H54 (cell line): ENCODE results near the gene GRIK4.
"Not testable (repeated sequence)": the region's sequence is repeated elsewhere in the genome, so short reads cannot be mapped to it uniquely, and the experiment has no call there.

Experiments
- DNase-seq: peaks from one replicate; pipeline ENCODE4 v3.0.0; 2011; ENCODE audit warnings: low spot score, mixed read lengths; ENCODE audit not compliant: insufficient read length
- FAIRE-seq: peaks from 3 replicates; lab custom pipeline; 2011; peaks lifted over from hg19 to GRCh38; lab: Jason Lieb, UNC
- POLR2A ChIP-seq: IDR thresholded peaks from 2 replicates; pipeline ENCODE4 v1.6.1; 2011; ENCODE audit warnings: low read depth, mild to moderate bottlenecking, low read length

Gene GRIK4

DNA sequence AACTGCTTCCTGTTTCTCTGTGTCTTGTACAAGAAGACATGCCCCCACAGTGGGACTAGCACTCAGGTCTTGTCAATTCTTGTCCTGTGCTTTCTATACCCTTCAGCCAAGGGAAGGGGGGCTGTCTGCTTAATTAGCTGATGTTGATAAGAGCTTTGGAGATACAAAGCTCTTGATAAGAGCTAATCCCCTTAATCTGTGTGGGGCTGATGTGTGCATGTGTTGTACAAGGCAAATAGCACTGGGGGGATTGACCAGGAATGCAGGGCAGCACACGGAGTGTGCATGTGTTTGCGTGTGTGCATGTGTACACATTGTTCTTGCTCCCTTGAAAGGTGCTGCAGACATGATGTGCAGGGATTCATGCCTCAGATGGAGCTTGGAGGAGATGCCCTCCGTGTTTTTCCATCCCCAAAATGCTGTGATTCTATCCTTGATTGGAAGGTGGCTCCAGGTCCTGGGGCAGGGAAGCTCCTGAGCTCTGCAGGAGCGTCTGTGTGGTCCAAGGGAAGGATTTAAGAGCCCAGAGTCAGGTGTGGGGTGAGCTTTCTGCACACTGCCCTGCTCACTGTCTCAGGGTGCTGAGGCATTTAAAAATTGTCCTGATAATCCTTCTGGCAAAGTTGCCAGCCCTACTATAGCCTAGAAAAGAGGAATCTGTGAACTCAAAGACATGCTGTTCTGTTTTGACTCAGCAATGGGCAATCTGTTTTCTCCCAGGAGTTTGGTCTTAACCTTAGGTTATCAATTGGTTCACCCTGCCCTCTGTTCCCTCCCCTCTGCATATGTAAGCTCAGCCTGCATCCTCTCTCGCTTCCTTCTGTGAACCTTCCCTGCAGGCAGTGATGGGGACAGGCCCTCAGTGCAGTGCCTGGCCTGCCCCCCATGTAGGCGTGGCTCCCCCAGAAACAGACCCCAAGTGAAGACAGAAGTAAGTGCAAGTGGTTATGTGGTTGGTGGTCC, 102.0 kb downstream of the GRIK4 start:
- no peak for TF ChIP-seq POLR2A
- DNase-seq (no peak), FAIRE-seq (no peak)

DNA sequence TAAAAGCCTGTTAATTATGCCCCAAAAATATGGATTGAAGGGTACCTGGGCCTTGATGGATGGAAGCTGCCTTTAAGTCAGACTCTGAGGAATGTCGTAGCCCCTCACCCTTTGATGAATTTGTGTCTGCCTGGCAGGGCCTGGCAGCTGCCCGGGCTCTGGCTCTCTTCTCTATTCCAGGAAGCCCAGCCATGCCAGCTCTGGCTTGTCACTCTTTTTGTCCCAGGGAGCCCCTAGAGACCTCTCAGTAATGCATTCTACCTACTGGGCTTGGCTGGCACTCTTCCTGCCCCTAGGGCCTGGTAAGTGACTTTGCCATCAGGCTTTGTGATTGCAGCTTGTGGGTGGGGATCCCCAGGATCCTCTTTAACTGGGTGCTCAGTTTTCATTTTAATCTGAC, 103.8 kb downstream of the GRIK4 start:
- DNase-seq: no peak
- TF ChIP-seq POLR2A: no peak
- no peak for FAIRE-seq

DNA sequence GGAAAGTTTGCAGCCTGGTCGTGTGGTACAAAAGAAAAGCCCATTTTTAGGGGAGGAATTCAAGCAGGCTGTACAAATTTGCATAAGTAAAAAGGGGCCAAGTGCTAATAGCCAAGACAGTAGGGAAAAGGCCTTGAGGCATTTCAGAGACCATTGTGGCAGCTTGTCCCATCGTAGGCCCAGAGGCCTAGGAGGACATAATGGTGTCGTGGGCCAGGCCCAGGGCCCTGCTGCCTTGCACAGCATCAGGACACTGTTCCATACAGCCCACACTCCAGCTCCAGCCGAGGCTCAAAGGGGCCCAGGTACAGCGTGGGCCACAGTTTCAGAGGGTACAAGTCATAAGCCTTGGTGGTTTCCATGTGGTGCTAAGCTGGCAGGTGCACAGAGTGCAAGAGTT, 106.9 kb downstream of the GRIK4 start:
- no peak for FAIRE-seq
- no peak for TF ChIP-seq POLR2A
- DNase-seq: no peak

DNA sequence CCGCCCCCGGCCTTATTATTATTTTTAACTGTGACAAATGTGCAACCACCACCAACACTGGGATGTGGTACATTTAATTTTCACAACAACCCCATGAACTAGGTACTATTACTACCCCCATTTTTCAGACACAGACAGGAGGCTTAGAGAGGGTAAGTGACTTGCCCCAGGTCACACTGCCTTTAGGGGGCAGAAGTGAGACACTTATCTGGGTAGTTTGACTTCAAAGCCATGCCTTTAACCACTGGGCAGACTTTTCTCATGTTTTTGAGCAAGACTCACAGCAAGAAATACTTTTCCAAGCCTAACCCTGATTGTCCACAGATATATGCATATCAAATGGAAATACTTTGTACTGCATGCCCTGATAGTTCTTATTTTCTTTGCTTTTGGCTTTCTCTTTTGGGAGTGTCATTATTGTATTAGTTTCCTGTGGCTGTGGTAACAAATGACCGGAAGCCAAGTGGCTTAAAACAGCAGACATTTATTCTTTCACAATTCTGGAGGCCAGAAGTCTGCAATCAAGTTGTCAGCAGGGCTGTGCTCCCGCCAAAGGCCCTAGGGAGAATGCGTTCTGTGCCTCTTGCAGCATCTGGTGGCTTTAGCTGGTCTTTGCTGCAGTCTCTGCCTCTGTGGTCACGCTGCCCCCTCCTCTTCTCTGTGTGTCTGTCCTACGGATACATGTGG, 110.8 kb downstream of the GRIK4 start:
- FAIRE-seq (no peak), DNase-seq (no peak)
- TF ChIP-seq POLR2A: no peak

DNA sequence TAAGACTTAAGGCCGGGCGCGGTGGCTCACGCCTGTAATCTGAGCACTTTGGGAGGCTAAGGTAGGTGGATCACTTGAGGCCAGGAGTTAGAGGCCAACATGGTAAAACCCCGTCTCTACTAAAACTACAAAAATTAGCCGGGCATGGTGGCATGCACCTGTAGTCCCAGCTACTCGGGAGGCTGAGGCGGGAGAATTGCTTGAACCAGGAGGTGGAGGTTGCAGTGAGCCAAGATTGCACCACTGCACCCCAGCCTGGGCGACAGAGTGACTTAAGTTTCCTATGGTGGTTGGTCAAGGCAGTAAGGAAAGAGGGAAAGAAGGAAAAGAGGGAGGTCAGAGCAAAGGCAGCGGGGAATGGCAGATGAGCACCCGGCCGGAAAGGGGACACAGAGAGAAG, 113.4 kb downstream of the GRIK4 start:
- not testable (repeated sequence) for DNase-seq, FAIRE-seq

DNA sequence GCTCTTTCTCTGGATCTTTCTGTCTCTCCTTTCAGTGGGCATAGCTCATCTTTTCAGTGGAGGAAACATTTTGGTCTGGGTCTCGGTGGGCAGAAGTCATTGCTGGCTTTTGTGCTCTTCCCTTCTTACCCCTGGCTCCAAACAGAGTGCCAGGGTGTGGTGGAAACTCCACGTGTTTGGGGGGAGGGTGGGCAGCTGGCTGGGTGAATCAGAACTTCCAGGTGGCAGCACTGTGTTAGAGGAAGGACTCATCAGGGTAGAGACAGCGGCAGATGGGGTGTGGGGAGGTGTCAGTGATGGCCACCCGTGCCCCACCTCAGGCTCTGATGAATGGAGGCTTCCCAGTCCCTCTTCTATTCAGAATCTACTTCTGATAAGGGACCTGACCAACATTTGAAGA, 114.0 kb downstream of the GRIK4 start:
- DNase-seq (no peak), FAIRE-seq (no peak)
- TF ChIP-seq POLR2A: no peak

DNA sequence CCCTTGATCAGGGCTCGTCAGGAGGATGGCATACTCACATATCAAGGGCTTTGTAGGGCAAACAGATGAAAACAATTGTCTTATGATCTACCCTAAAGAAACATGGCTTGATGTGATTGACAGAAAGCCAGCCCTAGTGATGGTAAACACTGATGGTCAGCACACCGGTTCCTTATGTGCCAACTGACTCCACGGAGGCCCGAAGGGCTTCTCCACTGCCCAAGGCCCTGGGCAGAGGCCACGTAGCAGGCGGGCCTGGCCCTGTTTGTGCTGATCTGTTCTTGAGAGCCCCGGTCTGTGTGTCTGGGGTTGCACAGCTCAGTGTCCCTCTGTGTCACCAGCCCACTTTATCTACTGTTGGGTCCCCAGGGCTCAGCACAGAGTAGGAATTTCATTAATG, 115.2 kb downstream of the GRIK4 start:
- DNase-seq (no peak), FAIRE-seq (no peak)
- no peak for TF ChIP-seq POLR2A

DNA sequence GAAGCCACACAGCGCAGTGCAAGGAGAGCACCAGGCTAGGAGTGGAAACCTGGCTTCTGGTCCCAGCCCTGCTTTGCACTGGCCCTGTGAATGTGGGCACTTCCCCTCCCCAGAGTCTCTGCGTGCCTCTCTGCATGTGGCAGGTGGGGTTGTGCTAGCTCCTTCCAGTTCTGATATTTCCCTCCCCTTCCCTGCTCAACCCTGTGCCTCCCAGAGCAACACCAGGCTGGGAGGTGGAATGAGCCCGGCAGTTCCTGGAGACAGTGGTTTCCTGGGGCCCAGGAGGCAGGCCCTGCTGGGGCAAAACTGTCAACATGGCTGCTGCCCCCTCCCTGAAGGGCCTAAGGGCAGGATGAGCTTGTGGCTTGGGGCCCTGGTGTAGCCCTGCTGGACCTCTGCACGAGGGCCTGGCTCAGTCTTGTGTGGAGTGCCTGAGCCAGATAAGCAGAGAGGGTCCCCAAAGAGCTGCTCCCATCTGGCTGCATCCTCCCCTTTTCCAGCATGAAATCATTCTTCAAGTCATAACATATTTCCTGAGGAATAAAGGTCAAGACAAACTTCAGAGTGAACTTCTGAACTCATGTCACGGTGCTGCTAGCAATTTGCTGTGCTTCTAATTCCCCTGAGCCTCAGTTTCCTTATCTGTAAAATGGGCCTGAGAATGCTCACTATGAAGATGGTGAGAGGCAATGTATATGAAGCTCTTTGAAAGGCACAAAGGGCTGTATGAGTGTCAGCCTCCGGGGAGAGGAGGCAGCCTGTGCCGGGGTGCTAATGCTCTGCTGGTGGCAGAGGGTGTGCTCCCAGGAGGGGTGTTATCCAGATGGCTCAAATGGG, 116.0 kb downstream of the GRIK4 start:
- FAIRE-seq (no peak), DNase-seq (no peak)
- no peak for TF ChIP-seq POLR2A

DNA sequence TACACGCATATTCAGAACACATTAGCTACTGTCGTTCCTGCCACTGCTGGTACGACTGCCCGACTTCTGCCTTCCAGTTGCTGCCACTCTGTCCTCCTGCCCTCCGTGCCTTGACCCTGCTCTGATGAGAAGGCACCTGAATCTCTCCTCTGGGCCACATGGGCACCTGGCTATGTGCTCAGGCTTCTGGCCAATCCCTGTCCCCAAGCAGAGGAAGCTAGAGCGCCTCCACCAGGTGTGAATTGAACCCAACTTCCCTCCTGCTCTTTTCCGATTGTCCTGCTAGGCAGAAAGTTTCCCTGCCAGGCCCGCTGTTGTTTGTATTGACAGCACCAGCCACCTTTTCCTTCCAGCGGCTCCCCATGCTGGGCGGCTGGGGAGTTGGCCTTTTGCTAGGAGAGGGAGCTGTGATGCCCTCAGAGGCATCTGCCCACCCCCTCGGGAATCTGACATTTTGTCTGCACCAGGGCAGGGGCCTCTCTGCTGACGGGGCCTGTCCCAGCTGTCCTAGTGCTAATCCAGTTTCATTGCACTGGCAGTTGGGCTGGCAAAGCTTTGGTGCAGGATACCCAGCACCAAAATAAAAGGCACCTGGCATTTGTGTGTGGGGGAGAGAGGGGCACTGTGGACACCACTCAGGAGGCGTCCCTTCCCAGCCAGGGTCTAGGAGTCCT, 118.0 kb downstream of the GRIK4 start:
- no peak for TF ChIP-seq POLR2A
- FAIRE-seq (no peak), DNase-seq (no peak)

DNA sequence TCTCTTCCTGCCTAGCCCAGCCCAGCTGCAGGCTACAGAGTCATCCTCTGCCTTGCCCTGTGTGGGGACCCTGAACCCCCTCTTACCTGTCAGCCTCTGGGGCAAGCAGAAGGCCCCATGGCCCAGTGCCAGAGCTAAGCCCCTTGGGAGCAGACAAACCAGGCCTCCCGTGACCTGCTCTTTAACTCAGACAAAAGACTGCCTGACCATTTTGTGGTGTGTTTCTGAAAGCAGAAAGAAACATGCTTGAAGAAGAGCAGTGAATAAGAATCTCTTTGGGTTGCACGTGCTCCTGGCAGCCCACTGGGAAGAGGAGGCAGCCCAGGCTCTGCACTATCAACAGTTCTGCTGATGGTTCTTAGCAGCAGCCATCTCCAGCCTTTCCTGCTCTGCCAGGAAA, 118.6 kb downstream of the GRIK4 start:
- TF ChIP-seq POLR2A: no peak
- DNase-seq (no peak), FAIRE-seq (no peak)

DNA sequence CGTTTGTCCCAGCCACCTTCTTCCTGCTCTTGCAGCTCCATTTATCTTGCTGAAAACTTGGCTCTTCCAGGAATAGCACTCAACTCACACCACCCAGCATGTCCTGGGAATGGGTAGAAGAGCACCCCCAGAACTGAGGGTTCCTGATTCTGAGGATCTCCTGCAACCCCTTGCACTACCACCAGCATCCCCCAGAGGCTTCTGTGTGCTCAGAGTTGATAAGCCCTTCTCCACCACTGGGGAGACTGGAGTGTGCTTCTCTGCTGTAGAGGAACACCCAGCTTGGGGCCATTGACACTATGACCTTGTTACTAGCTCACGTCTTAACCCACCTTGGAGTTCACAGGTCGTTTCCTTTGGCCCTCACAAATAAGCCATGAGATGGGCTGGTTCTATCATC, 121.0 kb downstream of the GRIK4 start:
- no peak for DNase-seq
- no peak for TF ChIP-seq POLR2A
- no peak for FAIRE-seq

DNA sequence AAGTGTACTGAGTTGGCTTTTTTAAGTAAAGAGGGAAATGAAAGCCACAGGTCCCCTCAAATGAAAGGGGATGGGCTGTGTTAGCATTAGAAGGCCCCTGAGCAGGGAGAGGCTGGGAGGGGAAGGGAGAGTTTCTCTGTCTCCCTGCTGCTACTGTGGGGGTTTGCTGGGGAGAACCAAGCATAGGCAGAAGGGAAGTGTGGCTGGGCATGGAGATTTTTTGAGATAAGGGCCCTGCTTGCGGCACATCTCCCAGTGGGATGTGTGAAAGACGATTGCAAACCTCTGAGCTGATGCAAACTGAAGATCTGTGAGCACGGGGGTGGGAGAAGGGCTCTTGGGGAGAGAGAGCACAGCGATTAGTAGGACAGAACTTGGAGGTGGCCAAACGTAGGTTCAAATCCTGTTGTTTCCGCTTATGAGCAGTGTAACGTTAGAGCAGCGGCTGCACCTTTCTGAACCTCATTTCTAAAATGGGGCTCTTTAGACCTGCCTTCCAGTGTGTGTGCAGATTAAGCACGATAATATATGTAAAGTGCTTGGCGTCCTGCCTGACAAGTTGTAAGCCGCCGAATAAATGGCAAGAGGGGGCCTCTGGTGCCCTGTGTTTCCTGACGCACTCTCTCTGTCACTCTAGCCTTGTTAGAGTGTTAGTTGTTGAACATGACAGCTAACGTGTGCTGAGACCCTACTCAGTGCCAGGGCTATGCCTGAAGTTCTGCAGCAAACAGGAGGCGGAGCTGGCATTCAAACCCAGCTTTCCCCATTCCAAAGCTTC, 122.3 kb downstream of the GRIK4 start:
- no peak for FAIRE-seq
- no peak for TF ChIP-seq POLR2A
- DNase-seq: no peak

DNA sequence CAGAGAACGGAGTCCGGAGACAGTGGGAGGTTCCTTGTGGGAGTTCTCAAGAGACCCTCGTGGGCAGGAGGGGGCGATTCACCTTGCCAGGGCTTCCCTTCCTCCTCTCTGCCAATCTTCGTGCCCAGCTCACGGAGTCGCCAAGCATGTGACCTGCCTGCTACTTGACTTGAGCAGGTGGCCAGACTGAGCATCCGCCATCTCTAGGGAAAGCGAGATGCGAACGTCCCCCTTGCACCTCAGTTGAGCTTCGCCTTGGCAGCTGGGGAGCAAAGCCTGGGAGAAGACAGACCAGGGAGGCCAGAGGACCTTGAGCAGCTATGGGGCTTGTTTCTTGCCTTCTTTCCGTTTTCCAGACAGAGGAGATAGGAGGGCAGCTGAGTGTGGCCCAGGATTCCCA, 123.2 kb downstream of the GRIK4 start:
- FAIRE-seq (no peak), DNase-seq (no peak)
- TF ChIP-seq POLR2A: no peak
